HG03097 (cell line): ENCODE data around the gene LSM10.
A peak's percentile ranks its signal among the peaks of the same experiment; 100 is the strongest.

ENCODE experiments used
- ATAC-seq: cut with Tn5 transposase; IDR thresholded peaks from one replicate; pipeline ENCODE4 v1.9.1; 2021; ENCODE audit not compliant: unreplicated experiment, low FRiP score

Gene LSM10

GRCh38 chr1:36397378-36398230 lies at the start of gene LSM10:
LSM10 (minus strand) TSS chr1:36397908; CDS start chr1:36394129, 3,779 bp downstream.
- ATAC-seq, result peak; percentile 45

- ATAC-seq, result no peak
Measured at GRCh38 chr1:36447450-36447849, 49.7 kb upstream of the LSM10 start.

- ATAC-seq, result no peak
Measured at GRCh38 chr1:36446746-36447145, 49.0 kb upstream of the LSM10 start.

GRCh38 chr1:36446271-36446670 lies 48.6 kb upstream of the LSM10 start:
- ATAC-seq, result no peak

- no peak for ATAC-seq
Measured at GRCh38 chr1:36443297-36443696, 45.6 kb upstream of the LSM10 start.

GRCh38 chr1:36442337-36442736 lies 44.6 kb upstream of the LSM10 start:
- ATAC-seq, result no peak

- ATAC-seq, result no peak
Measured at GRCh38 chr1:36440646-36441045, 42.9 kb upstream of the LSM10 start.

GRCh38 chr1:36440044-36440443 lies 42.3 kb upstream of the LSM10 start:
- ATAC-seq, result no peak

GRCh38 chr1:36438715-36439114 lies 41.0 kb upstream of the LSM10 start:
- no peak for ATAC-seq

GRCh38 chr1:36436821-36437220 lies 39.1 kb upstream of the LSM10 start:
- no peak for ATAC-seq

- no peak for ATAC-seq
Measured at GRCh38 chr1:36433102-36433501, 35.4 kb upstream of the LSM10 start.

GRCh38 chr1:36432616-36433015 lies 34.9 kb upstream of the LSM10 start:
- no peak for ATAC-seq

- no peak for ATAC-seq
Measured at GRCh38 chr1:36425791-36426190, 28.1 kb upstream of the LSM10 start.

- ATAC-seq, result no peak
Measured at GRCh38 chr1:36421649-36422048, 23.9 kb upstream of the LSM10 start.

GRCh38 chr1:36420836-36421317 lies 23.2 kb upstream of the LSM10 start:
- ATAC-seq, result no peak

- ATAC-seq, result no peak
Measured at GRCh38 chr1:36420409-36420808, 22.7 kb upstream of the LSM10 start.

- no peak for ATAC-seq
Measured at GRCh38 chr1:36419569-36419968, 21.9 kb upstream of the LSM10 start.

GRCh38 chr1:36419140-36419539 lies 21.4 kb upstream of the LSM10 start:
- no peak for ATAC-seq

GRCh38 chr1:36417931-36418330 lies 20.2 kb upstream of the LSM10 start:
- ATAC-seq, result no peak

GRCh38 chr1:36415661-36416326 lies 18.1 kb upstream of the LSM10 start:
- ATAC-seq, result no peak

- no peak for ATAC-seq
Measured at GRCh38 chr1:36414384-36414783, 16.7 kb upstream of the LSM10 start.
